Amygdala (tissue), 56 donors: ENCODE measurements around the gene BORCS5.
"Not testable (repeated sequence)": the region's sequence is repeated elsewhere in the genome, so short reads cannot be mapped to it uniquely, and the experiment has no call there.

Experiments used
- DNase-seq, 56 donors: peaks; one replicate each; lab custom pipeline; 2025; lab: John Stamatoyannopoulos, UW

BORCS5 gene

GRCh38 chr12:12452326-12452902 lies 95.5 kb downstream of the BORCS5 start:
- no peak for DNase-seq

GRCh38 chr12:12453635-12454034 lies 96.8 kb downstream of the BORCS5 start:
- no peak for DNase-seq

- DNase-seq, result no peak
Measured at GRCh38 chr12:12454315-12454714, 97.4 kb downstream of the BORCS5 start.

GRCh38 chr12:12456637-12457036 lies 99.8 kb downstream of the BORCS5 start:
- DNase-seq, result no peak

GRCh38 chr12:12460935-12461922 lies 104.4 kb downstream of the BORCS5 start:
- DNase-seq, result no peak

- DNase-seq, result no peak
Measured at GRCh38 chr12:12461923-12462315, 105.0 kb downstream of the BORCS5 start.

- no peak for DNase-seq
Measured at GRCh38 chr12:12465522-12465921, 108.6 kb downstream of the BORCS5 start.

- DNase-seq, result no peak
Measured at GRCh38 chr12:12466157-12466556, 109.3 kb downstream of the BORCS5 start.

GRCh38 chr12:12467264-12467663 lies 110.4 kb downstream of the BORCS5 start:
- DNase-seq, result peak in 5 of 56 donors; percentile 13 to 34 (median 20)

GRCh38 chr12:12467688-12468261 lies 110.9 kb downstream of the BORCS5 start:
- DNase-seq, result peak in 37 of 56 donors; percentile 6 to 73 (median 34)

GRCh38 chr12:12468575-12468974 lies 111.7 kb downstream of the BORCS5 start:
- no peak for DNase-seq

GRCh38 chr12:12469386-12469785 lies 112.5 kb downstream of the BORCS5 start:
- no peak for DNase-seq

- no peak for DNase-seq
Measured at GRCh38 chr12:12470751-12471306, 114.0 kb downstream of the BORCS5 start.

GRCh38 chr12:12471982-12472961 lies 115.4 kb downstream of the BORCS5 start:
- DNase-seq, result not testable (repeated sequence)

GRCh38 chr12:12473223-12473622 lies 116.3 kb downstream of the BORCS5 start:
- DNase-seq, result no peak

- DNase-seq, result no peak
Measured at GRCh38 chr12:12474471-12474928, 117.6 kb downstream of the BORCS5 start.

GRCh38 chr12:12474931-12475795 lies 118.3 kb downstream of the BORCS5 start:
- DNase-seq, result no peak

GRCh38 chr12:12476857-12477531 lies 120.1 kb downstream of the BORCS5 start:
- DNase-seq, result peak in 54 of 56 donors; percentile 15 to 90 (median 68)
